GM23338 (cell line): Measurements from ENCODE around the gene TCP11L2.

Experiments used
- CREB1 ChIP-seq: fragments of 250-450 bp; sonication (Bioruptor Pico); IDR thresholded peaks from 2 replicates; pipeline ENCODE4 v1.5.0; 2020; ENCODE audit warnings: low read depth, mild to moderate bottlenecking, moderate library complexity
- CTCF ChIP-seq, 2 experiments: fragments of 200-600 bp in 1 of 2; sonication (generic) in 1 of 2; conservative IDR thresholded peaks; 2 replicates each; pipeline versions ENCODE4 v1.5.1 to v1.6.1; 2016 to 2017; ENCODE audit warnings: antibody characterized with exemption in 2 of 2, low read depth in 2 of 2, mild to moderate bottlenecking in 2 of 2, moderate library complexity in 1 of 2
- EZH2 ChIP-seq: fragments of 200-600 bp; sonication (generic); IDR thresholded peaks from one replicate; pipeline ENCODE4 v1.8.0; 2017; ENCODE audit warnings: antibody characterized with exemption, mild to moderate bottlenecking, low read depth; ENCODE audit not compliant: unreplicated experiment
- POLR2AphosphoS5 ChIP-seq: IDR thresholded peaks from 2 replicates; pipeline ENCODE4 v1.6.1; 2016; ENCODE audit warnings: antibody characterized with exemption, low read depth
- ZNF331 ChIP-seq: fragments of 250-450 bp; sonication (Bioruptor Pico); IDR thresholded peaks from 2 replicates; pipeline ENCODE4 v1.5.0; 2020; ENCODE audit warnings: low read depth, mild to moderate bottlenecking, moderate library complexity

DNA sequence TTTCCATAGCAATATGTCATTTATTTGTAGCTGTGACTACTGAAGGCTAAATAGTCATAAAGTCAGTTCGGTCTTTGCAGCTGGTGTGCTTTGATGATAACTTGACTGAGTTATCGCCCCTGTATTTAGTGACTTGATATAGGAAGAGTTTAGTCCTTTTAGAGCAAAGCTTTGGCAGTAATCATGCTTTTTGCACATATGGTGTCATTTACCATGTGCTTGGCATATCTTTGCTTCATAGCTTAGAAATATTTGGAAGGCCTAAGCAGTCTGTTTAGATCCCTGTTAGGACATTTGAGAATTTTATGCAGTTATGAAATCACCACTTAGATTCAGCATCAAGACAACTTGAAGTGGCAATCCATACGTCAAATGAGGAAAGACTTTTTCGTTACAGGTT is 86.6 kb downstream of the TCP11L2 start:
- TF ChIP-seq EZH2 (no peak), CTCF (conservative IDR thresholded peaks at IDR 0.05; ENCODE audit: low read depth in 2 of 2) (no peak), CREB1 (CRISPR knock-in tag) (no peak), ZNF331 (CRISPR knock-in tag) (no peak), POLR2AphosphoS5 (no peak)
